ENCODE data around the gene LAMA2. TPM values are rescaled to one million over a fixed set of nuclear protein-coding genes. Genes with fewer than 3 reads are reported as not detected.

The LAMA2 gene
- total RNA-seq, 4 donors from 2014 or later = 23.4 to 80.8 (median 28.2) TPM

DNA sequence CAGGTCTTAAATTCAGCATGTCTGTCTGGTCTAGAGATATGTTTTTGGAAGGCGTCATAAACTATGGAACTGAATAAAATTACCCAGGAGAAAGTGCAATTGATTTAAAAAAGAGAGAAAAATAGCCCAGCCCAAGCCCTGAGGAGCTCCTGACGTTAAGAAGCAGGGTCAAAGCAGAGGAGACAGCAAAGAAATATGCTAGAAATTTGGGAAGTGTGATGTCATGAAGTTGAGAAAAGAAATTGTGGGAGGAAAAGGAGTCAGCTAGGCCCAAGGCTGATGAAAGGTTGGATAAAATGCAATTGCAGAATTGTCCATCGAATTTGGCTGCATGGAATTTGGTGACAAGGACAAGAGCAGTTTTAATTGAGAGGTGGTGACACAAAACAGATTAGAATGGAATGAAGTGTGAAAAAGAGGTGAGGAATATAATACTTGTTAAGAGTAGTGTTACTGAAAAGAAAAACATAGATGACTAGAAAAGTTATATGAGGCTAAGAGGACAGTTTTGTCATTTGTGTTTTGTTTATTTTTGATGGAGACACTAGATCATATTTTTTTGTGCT lies 381.6 kb downstream of the LAMA2 start:
- no peak overlapping the region for H3K4me3 ChIP-seq (ENCODE audit: low read depth, poor library complexity, severe bottlenecking)
- no peak for TF ChIP-seq POLR2A (IDR thresholded peaks at IDR 0.05)
- TF ChIP-seq, protein P1, sequence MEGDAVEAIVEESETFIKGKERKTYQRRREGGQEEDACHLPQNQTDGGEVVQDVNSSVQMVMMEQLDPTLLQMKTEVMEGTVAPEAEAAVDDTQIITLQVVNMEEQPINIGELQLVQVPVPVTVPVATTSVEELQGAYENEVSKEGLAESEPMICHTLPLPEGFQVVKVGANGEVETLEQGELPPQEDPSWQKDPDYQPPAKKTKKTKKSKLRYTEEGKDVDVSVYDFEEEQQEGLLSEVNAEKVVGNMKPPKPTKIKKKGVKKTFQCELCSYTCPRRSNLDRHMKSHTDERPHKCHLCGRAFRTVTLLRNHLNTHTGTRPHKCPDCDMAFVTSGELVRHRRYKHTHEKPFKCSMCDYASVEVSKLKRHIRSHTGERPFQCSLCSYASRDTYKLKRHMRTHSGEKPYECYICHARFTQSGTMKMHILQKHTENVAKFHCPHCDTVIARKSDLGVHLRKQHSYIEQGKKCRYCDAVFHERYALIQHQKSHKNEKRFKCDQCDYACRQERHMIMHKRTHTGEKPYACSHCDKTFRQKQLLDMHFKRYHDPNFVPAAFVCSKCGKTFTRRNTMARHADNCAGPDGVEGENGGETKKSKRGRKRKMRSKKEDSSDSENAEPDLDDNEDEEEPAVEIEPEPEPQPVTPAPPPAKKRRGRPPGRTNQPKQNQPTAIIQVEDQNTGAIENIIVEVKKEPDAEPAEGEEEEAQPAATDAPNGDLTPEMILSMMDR (IDR thresholded peaks at IDR 0.05) = no peak
- intact Hi-C loops (cut with DNase I; ENCODE audit: low total_unique reads) = no loop called here
- no peak for DNase-seq (ENCODE audit: low spot score in 2 of 2)
- 75 to 79% methylated on average over 3 of the region's 3 CpGs for WGBS, 2 donors

GRCh38 chr6:129267028-129267427 lies 384.1 kb downstream of the LAMA2 start:
- 84 to 87% methylated on average over 5 of the region's 5 CpGs for WGBS, 2 donors
- TF ChIP-seq, protein P1 (IDR thresholded peaks at IDR 0.05) = no peak
- no peak for TF ChIP-seq POLR2A (IDR thresholded peaks at IDR 0.05)
- no peak for DNase-seq (ENCODE audit: low spot score in 2 of 2)
- H3K4me3 ChIP-seq (ENCODE audit: low read depth, poor library complexity, severe bottlenecking) = no peak overlapping the region
- intact Hi-C loops (cut with DNase I; ENCODE audit: low total_unique reads) = no loop called here

DNA sequence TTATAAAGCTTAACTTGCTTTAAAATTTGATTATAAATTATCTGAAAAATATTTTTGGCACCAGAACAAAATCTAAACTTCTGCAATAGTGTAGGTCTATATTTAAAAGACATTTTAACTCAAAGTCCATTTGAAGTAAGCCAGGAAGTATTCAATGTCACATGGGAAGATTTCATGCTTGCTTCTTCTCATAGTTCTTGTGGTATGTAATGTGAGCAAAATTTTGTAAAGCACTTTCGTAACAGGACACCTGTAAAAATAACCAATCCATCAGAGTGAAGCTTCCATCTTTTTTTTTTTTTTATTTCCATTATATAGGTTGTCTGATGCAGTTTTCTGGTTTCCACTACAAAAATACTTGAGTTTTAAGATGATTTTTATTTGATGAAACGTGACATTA lies 386.1 kb downstream of the LAMA2 start:
- 95 to 96% methylated on average over 2 of the region's 2 CpGs for WGBS, 2 donors
- no peak for TF ChIP-seq POLR2A (IDR thresholded peaks at IDR 0.05)
- TF ChIP-seq, protein P1 (IDR thresholded peaks at IDR 0.05) = no peak
- no peak for DNase-seq (ENCODE audit: low spot score in 2 of 2)
- intact Hi-C loops (cut with DNase I; ENCODE audit: low total_unique reads) = no loop called here
- H3K4me3 ChIP-seq (ENCODE audit: low read depth, poor library complexity, severe bottlenecking) = no peak overlapping the region

- H3K4me3 ChIP-seq (ENCODE audit: low read depth, poor library complexity, severe bottlenecking) = no peak overlapping the region
- DNase-seq (ENCODE audit: low spot score in 2 of 2) = no peak
- 82 to 85% methylated on average over 2 of the region's 2 CpGs for WGBS, 2 donors
- no peak for TF ChIP-seq POLR2A (IDR thresholded peaks at IDR 0.05)
- TF ChIP-seq, protein P1 (IDR thresholded peaks at IDR 0.05) = no peak
- intact Hi-C loops (cut with DNase I; ENCODE audit: low total_unique reads) = no loop called here
Measured at GRCh38 chr6:129269891-129270290, 387.0 kb downstream of the LAMA2 start.

DNA sequence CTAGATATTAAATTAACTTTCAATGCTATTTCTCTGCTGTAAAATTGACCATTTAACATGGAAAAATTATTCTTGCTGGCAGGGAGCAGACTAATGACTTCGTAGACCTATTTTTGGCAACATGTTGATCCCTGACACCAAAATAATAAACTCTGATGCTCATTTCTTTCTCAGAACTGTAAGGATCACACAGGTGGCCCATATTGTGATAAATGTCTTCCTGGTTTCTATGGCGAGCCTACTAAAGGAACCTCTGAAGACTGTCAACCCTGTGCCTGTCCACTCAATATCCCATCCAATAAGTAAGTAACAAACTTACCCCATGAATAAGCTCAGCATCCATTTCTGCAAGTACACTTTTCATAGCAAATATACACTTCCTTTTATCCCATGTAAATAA lies 387.5 kb downstream of the LAMA2 start:
- no peak overlapping the region for H3K4me3 ChIP-seq (ENCODE audit: low read depth, poor library complexity, severe bottlenecking)
- 76 to 79% methylated on average over 2 of the region's 2 CpGs for WGBS, 2 donors
- no peak for DNase-seq (ENCODE audit: low spot score in 2 of 2)
- intact Hi-C loops (cut with DNase I; ENCODE audit: low total_unique reads) = no loop called here
- TF ChIP-seq POLR2A (IDR thresholded peaks at IDR 0.05) = no peak
- TF ChIP-seq, protein P1 (IDR thresholded peaks at IDR 0.05) = no peak

DNA sequence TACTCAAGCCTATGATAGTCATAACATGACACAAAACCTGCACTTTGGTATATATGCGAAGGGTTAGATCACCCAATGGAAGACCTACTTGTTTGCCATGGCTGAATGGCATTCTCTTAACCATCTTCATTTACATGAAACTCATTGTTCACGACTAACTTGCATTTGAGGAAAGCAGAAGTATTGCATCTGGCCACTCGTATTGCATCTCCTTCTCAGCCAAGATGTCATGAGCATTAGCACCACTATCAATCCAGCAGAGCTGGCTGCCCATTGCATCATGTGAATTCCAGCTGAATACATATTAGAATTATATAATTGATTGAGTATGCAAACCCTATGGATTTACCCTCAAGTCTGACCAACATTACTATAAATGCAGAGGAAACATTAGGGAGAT lies 390.2 kb downstream of the LAMA2 start:
- TF ChIP-seq, protein P1 (IDR thresholded peaks at IDR 0.05) = no peak
- TF ChIP-seq POLR2A (IDR thresholded peaks at IDR 0.05) = no peak
- WGBS, 2 donors = 81 to 91% methylated on average over 3 of the region's 3 CpGs
- no peak for DNase-seq (ENCODE audit: low spot score in 2 of 2)
- intact Hi-C loops (cut with DNase I; ENCODE audit: low total_unique reads) = no loop called here
- H3K4me3 ChIP-seq (ENCODE audit: low read depth, poor library complexity, severe bottlenecking) = no peak overlapping the region
